Subcutaneous adipose tissue (tissue), 4 donors: ENCODE data around the gene ADAM33. TPM values are rescaled to one million over a fixed set of nuclear protein-coding genes. Genes with fewer than 3 reads are reported as not detected.

ENCODE experiments used
- total RNA-seq, 4 donors: library from RNA; depleted of rRNA; stranded (reverse); fragments of >200 nt; gene quantifications; one replicate each; pipeline ENCODE4 v1.1.0, GENCODE V29; 2016
- TF ChIP-seq, protein P1 (sequence below): fragments of 450-650 bp; IDR thresholded peaks from one replicate; pipeline ENCODE4 v1.5.1; 2016; ENCODE audit warnings: low read depth, mild to moderate bottlenecking, control low read depth, antibody characterized with exemption, moderate library complexity

ADAM33 gene
- total RNA-seq, 4 donors from 2014 or later: 23.6 to 43.9 (median 39.0) TPM

DNA sequence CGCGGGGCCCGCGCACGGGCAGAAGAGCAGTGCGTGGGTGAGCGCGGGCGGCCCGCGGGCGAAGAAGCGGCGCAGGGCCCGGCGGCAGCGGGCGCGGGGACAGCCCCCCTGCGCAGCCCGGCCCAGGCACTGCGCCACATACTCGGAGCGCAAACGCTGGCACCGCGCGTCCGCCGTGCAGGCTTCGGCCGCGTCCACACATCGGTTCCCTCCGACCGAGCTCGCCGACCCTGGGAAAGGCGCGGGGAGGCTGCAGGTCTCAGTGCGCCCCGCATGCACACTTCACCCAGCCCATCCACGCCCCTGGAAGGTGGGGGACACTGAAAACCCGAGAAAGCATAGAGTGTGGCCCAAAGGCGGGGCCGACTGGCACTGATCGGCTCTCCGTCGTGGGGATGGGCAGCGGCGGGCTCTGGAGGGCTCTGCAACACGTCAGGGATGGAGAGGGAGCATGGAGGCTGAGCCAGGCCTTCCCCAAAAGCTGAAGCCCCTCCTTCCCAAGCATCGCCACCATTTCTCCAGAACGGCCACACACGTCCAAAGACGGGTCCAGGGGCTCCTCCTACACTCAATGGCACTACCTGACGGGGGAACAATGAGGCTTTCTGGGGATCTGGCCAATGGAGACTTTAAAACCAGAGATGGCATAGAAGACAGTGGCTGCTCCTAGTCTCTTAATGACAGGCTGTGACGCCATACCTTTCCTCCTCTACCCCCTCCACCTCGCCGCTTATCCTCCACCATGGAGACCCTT is 20.6 kb downstream of the ADAM33 start:
- TF ChIP-seq, protein P1, sequence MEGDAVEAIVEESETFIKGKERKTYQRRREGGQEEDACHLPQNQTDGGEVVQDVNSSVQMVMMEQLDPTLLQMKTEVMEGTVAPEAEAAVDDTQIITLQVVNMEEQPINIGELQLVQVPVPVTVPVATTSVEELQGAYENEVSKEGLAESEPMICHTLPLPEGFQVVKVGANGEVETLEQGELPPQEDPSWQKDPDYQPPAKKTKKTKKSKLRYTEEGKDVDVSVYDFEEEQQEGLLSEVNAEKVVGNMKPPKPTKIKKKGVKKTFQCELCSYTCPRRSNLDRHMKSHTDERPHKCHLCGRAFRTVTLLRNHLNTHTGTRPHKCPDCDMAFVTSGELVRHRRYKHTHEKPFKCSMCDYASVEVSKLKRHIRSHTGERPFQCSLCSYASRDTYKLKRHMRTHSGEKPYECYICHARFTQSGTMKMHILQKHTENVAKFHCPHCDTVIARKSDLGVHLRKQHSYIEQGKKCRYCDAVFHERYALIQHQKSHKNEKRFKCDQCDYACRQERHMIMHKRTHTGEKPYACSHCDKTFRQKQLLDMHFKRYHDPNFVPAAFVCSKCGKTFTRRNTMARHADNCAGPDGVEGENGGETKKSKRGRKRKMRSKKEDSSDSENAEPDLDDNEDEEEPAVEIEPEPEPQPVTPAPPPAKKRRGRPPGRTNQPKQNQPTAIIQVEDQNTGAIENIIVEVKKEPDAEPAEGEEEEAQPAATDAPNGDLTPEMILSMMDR: no peak

DNA sequence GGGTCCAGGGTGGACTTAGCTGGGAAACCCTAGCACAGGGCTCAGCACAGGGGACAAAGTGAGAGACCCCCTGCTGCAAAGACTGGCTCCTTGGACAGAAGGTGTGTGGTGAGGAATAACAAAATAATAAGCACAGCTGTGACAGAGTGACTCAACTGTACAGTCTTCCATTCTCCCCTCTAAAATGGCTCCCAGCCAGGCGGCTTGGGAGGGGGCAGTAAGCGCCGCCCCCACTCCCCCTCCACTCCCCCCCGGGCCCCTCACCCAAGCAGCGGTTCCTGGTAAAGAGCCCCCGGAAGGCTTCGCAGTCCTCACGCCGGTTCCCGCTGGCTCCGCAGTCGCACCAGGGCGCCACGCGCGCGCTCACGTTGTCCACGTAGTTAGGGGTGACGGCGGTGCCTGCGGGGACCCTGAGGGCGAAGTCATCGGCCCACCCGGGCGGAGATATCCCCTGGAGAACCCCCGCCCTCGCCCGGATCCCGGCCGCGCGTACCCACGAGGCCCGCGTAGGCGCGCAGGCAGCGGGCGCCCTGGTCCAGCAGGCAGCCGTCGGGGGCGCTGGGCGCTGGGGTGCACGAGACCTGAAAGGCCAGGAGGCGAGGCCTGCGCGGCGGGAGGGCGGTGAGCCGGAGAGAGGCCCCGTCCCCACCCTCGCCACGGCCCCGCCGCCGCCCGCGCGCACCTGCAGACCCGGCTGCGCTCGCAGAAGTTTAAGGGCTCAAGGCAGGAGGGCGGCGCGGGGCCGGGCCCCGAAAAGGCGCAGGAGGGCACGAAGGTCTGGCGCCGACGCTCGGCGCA is 21.3 kb downstream of the ADAM33 start:
- TF ChIP-seq, protein P1: no peak

DNA sequence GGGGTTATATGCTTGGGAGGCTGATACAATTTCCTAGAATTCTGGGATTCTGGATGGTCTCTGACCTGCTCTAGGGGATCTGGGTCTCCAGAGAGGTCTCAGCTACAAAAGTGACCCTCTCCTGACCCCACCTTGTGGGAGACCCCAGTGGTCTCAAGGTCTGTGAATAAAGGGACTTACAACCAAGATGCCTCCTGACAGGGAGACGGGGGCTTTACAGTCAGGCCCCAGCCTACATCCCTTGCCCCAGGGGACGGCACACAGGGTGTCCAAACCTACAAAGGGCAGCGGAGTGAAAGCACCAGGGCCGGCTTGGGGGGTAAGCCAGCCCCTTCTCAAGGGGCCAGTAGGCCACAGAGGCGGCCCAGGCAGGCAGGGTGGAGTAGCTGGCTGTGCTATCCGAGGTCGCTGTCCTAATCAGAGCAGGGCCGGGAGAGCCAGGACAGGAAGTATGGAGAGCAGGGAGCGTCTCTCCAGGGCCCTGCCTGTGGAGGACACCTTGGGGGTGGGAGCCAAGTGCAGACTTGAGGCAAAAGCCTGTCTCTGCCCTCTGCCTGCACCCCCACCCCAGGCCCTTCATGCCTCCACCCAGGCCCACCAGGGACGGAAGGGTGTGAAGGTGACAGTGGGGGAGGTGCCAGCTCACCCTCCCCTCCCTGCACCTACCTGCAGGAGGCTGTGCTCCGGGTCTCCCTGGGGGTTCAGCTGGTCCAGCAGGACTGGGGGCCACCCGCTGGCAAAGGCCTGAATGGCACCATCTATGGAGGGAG is 22.1 kb downstream of the ADAM33 start:
- TF ChIP-seq, protein P1: no peak

DNA sequence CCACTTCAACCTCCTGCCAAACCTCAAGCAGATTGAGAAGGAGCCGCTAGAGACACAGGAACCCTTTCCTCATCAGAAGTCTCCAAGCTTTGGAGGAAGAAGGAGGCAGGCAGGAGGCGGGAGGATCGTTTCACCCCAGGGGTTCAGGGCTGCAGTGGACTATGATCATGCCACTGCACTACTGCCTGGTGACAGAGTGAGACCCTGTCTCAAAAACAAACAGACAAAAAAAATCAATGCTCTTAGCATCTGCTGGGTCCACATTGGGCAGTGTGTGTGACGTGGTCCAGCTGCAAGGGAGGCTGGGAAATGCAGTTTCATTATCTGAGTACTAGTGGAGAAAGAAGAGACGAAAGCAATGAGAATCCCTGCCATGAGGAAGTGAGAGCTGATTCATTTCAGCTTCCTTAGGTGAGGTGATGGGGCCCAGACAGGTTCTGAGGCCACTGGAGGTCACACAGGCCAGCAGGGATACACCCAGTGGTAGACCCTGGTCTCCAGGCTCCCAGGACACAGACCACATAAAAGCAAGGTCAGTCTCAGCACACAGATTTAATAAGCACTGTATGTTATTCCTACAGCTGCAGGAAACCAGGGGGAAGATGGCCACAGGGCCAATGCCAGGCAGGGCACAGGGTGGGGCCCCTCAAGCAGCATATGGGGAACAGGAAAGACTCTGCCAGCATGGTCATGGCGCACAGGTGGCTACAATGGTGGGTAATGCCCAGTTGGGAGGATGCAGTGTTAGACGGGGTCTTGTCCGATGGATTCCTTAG is 22.9 kb downstream of the ADAM33 start:
- TF ChIP-seq, protein P1: no peak

DNA sequence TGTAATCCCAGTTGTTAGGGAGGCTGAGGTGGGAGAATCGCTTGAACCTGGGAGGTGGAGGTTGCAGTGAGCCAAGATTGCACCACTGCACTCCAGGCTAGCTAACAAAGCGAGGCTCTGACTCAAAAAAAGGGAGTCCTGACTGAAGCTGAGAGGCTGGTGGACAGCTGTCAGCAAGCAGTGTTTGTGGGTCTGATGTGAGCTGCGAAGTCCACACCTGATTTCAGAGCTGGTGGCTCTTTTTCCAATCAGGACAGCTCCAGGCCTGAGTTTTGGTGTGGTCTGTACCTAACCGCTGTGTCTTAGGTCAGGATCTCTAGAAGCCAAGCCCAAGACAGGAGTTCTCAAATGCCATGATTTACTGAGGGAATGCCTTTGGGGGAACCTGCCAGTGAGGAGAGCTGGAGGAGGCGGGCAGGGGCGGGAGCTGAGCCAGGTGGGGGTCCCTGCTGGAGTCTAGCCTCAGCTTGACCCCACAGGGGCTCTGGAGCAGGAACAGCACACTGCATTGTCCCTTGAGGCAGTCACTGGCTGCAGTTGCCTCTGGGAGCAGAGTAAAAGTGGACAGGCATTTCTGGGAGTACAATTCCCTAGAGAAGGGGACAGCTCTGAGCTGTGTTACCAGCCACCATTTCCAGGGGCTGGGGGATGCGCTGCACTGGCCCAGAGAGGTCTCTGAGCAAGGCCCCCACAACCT is 23.6 kb downstream of the ADAM33 start:
- TF ChIP-seq, protein P1: no peak

DNA sequence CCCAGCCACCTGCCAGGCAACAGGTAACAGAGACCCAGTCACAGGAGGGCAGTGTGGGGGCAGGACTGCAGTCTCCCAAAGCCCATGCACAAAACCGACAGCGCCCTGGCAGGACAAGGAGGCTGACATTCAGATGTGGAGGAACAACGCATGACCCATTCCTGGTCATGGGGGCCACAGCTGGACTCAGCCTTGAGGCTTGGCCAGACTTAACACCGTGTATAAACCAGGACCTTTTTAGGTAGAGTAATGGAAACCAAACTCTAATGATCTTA is 26.7 kb downstream of the ADAM33 start:
- TF ChIP-seq, protein P1: no peak
